22Rv1 (cell line): ENCODE results near the gene MPPED2.

Experiments
- CTCF ChIP-seq: fragments of 450-650 bp; IDR thresholded peaks from 2 replicates; pipeline ENCODE4 v1.5.1; 2017; ENCODE audit warnings: mild to moderate bottlenecking
- ZFX ChIP-seq: fragments of 450-650 bp; IDR thresholded peaks from 2 replicates; pipeline ENCODE4 v1.6.1; 2017; ENCODE audit warnings: antibody characterized with exemption, borderline replicate concordance

- TF ChIP-seq CTCF (no peak), ZFX (no peak)
Measured at GRCh38 chr11:30568931-30569330, 17.2 kb downstream of the MPPED2 start.
